Fibroblast of peridontal ligament (primary cell): ENCODE results near the gene ZMYM4.

Experiments
- DNase-seq: peaks from one replicate; pipeline ENCODE4 v3.0.0-alpha.2; 2010; ENCODE audit errors: extremely low read depth

The ZMYM4 gene

GRCh38 chr1:35401049-35401448 is 132.5 kb downstream of the ZMYM4 start:
- DNase-seq = no peak

DNA sequence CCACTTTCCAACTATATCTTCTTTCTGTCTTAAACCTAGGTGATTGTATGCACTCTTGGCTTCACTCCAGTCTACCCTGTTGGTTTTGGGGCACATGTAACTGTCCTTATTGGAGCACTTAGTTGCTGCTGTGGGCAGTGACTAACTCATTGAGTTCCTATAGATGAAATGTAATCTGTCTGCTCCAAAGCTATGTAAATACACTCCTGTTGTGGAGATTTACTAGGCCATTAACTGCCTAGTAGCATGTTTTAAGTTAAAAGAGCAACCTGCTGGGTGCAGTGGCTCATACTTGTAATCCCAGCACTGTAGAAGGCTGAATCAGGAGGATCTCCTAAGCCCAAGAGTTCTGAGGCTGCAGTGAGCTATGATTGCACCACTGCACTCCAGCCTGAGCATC is 137.6 kb downstream of the ZMYM4 start:
- DNase-seq = no peak

DNA sequence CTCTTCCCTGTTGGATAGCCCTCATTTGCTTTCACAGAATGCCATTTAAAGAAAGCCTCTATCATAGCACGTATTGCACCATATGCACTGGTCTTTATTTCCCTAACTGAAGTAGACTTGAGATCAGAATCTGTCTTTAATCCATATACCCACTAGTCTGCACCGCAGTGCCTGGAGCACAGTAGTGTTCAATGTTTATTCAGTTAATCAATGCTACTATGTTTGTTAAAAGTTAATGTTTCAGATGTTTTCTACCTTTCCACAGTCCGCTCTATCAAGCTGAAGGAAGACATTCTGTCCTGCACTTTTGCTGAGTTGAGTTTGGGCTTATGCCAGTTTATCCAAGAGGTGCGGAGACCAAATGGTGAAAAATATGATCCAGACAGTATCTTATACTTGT is 139.2 kb downstream of the ZMYM4 start:
- DNase-seq = no peak

GRCh38 chr1:35408925-35409324 is 140.4 kb downstream of the ZMYM4 start:
- no peak for DNase-seq

DNA sequence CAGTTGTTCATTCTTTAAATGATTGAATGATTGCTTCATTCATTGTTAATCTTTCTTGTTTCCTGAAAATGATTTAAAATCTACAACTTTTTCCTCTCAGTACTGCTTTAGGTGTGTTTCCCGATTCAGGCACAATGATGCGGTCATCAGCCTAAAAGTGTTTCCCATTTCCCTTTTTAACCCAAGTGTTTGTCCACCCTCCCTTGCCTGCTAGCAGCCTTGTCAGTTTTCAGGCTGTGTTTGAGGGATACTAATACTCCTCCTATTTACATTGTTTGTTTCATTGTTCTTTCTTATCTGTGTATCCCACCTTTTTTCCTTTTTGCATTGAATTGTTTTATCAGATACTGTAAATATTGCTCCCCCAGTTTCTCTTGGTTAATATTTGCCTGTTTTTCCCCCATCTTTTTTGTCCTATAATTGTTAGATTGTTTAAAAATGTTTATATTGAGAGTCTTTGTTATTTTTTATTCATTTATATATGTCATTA is 157.6 kb downstream of the ZMYM4 start:
- no peak for DNase-seq

DNA sequence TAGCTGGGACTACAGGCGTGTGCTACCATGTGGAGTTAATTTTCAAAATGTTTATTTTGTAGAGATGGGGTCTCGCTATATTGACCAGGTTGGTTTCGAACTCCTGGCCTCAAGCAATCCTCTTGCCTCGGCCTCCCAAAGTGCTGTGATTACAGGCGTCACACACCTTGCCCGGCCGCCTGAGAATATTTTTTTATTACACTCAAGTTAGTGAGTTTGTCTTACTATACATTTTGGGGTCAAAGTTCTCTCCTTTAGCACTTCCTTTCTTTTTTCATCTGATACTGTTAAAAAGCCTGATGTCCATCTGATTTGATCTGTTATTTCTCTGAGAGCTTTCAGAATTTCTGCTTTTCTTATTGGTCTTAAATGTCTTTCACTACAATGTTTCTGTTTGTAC is 159.9 kb downstream of the ZMYM4 start:
- DNase-seq = no peak

- no peak for DNase-seq
Observed at GRCh38 chr1:35430762-35431161, 162.3 kb downstream of the ZMYM4 start.

DNA sequence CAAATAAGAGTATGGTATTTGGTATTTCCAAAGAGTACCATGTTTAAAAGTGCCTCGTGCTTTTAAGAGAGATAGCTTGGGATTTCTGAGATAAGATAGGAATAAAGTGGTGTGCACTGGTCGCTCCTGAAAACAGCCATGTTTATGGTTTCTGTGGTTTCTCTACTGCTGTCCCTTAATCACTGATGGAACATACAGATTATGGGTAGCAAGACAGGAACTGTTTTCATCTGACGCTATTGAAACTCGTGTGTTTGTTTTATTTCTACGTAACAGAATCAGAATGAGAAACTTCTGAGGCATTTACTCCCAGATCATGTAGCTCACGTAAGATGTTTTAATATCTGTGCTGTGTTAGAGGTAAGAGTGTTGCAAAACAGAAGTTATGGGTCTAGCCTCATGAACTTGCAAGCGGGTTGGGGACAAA is 162.7 kb downstream of the ZMYM4 start:
- peak; percentile 30 for DNase-seq

GRCh38 chr1:35432231-35432630 is 163.7 kb downstream of the ZMYM4 start:
- no peak for DNase-seq

DNA sequence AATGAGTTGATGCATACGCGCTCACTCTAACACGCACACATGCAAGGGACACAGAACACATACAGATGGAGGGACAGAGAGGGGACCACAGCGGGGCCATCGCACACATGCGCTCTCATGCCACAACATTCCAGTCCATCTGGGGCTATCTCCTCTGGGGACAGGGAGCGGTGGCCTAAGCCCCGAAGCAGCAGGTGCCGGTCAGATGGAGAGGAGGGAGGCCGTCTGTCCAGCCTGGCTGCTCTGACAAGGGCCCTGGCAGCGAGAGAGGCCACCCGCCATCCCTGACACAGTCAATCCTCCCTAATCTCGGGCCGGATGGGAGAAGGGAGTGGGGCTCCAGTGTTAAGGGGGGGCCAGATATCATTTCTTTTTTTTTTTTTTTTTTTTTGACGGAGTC is 165.2 kb downstream of the ZMYM4 start:
- DNase-seq = no peak

- no peak for DNase-seq
Observed at GRCh38 chr1:35434703-35435102, 166.2 kb downstream of the ZMYM4 start.

DNA sequence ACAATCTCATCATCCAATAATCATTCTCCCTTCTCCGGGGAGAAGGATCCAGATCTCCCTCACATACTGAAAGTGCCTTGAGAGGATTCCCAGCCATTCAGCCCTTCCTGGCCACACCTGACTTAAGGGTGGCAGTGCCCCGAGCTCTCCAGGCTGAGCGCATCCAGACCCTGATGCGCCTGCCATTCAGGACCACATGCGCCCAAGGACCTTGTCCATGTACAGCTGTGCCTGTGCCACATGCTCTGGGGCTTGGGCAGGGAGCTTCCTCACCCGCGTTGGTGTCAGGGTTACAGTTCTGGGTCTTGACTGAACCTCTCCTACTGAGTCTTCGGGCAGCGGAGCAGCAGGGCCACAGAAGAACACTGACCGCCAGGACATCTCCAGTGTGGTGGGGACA is 167.6 kb downstream of the ZMYM4 start:
- no peak for DNase-seq

DNA sequence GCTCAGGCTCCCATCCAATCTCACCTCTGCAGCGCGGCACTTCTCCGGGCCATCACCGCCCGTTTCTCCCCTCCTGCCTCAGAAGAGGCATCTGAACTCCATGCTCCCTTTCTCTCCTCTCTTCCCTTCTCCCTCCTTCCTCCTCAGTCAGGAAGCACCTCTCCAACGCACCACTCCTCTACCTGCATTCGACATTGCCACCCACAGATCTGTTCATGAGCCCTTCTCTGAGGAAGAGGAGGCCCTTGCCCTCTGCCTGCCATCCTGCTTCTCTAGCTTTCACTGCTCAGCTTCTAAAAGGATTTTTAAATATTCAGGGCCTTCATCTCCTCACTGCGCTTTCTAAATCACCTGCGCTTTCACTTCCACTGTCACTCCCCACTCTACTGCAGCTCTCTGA is 168.7 kb downstream of the ZMYM4 start:
- DNase-seq = no peak

DNA sequence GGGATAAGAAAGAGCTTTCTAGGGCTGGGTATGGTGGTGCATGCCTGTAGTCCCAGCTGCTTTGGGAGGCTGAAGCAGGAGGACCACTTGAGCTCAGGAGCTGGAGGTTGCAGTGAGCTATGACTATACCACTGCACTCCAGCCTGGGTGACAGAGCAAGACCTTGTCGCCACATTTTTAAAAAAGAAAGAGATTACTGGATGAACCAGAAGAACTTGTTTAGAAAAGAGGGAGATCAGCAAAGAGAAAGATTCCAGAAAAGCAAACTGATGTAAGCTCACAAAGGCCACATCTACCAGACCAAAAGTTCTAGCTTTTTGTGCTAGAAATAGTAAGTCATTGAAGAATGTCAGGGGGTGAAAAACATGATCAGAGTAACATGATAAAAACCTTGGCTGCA is 171.1 kb downstream of the ZMYM4 start:
- DNase-seq = no peak

DNA sequence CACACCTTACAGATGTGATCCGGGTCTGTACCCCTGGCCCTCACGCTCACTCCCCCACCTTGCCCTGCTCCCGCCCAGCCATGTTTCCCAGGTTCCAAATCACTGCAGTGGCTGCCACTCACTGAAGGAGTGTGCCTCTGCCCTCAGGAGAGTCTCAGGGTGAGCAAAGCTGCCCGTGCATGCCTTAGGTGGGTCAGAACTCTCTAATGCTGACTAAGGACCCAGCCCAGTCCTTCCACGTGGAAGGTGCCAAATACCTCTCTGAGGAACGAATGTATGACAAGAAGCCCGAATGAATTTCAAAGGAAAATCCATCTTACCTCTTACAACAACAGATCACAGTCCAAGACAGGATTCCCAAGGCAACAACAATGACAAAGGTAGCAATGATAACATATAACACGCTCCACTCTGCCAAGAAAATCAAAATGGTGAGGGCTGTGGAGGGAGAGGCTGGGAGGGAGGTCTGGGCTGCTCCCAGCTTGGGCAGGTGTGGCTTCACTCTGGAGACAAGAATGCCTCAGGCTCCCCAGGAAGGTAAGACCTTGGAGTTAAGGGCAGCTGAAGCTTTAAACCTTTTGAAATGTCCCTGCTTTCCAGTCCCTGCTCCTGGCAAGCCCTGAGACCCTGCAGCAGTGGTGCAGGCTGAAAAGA is 173.5 kb downstream of the ZMYM4 start:
- DNase-seq = no peak

DNA sequence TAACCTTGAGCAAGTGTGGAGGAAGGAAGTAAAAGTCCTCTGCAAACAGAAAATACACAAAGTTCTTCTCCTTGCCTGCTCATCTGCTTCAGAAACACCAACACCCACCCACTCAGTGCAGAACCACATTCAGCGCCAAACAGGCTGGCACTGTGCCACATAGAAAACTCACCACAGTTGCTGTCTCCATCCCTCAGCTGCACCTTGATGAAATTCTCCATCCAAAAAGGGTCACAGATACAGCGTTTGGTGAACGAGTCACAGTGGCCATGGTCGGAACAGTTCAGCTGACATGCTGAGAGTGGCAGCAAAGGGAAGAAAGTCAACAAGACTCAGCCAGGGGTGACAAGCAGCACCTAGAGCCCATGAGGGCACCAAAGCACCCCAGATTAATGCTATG is 174.2 kb downstream of the ZMYM4 start:
- no peak for DNase-seq

GRCh38 chr1:35443768-35444518 is 175.4 kb downstream of the ZMYM4 start:
- no peak for DNase-seq

GRCh38 chr1:35444519-35444774 is 175.9 kb downstream of the ZMYM4 start:
- DNase-seq = no peak

DNA sequence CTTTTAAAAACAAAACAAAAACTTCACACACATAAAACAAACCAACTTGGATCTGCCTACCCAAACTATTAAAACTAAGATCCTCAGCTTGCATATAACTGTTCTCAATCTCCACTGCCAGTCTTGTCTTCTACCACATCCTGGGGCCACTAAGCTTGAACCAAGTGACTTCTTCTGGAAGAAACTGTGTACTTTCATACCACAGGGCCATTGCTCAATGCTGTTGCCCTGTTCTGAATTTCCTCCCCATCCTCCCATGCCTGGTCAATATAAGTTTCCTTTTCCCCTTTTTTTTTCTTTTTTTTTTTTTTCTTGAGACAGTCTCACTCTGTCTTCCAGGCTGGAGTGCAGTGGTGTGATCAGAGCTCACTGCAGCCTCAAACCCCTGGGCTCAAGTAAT is 178.8 kb downstream of the ZMYM4 start:
- peak; percentile 8 for DNase-seq

DNA sequence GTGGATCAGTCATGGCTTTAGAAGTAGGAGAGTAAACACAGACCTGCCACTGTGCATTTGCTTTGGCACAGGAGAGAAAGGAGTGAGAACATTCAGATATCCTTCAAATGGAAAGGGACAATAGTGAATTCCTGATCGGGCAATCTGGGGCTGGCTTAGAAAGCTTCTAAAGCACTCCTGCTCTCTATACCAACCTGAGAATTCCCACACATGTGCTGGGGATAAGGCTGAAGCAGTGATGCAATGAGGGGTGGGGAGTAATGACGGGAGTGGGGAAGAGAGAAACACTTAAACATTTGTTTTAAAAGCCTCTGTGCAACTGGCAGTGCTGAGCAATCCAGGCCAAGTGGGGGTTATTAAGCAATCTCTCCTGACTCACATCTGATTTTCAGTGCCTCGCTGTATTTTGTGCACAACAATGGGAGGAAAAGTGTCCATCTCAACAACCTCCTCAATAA is 179.9 kb downstream of the ZMYM4 start:
- DNase-seq = peak; percentile 98

GRCh38 chr1:35449334-35450008 is 181.0 kb downstream of the ZMYM4 start:
- peak; percentile 97 for DNase-seq

DNA sequence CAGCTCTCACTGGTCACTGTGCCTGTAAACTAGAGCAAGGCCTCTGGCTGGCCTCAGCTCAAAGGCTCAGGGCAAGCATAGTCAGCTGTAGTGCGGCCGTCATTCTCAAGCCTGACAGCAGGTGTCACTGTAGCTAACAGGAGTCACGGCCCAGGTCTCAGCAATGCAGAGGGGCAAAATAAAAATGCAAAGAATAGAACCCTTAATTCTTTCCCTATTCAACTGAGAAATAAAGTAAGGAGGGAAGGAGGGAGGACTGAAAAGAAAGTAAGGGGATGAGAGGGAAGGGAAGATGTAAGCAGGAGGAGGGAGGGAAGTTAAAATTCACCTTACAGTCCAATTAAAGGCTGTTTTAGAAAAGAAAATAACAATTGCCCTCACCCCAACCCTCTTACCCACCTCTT is 182.6 kb downstream of the ZMYM4 start:
- DNase-seq = peak; percentile 89
